BLaER1 treated with 17β-estradiol and CSF1 and Interleukin-3, amounts not matched to agents 10 nM and 100 nM (cell line): ENCODE results near the gene SPHK1.

ENCODE experiments used
- H3K27ac ChIP-seq, 11 experiments: shearing (Covaris generic); formaldehyde crosslinking; 2 replicates each; pipeline ENCODE4 v1.8.1; 2022
- H3K27me3 ChIP-seq, 11 experiments: shearing (Covaris generic); formaldehyde crosslinking; 2 replicates each; pipeline ENCODE4 v1.8.1; 2022
- H3K36me3 ChIP-seq, 11 experiments: shearing (Covaris generic); formaldehyde crosslinking; 2 replicates each; pipeline ENCODE4 v1.8.1; 2022
- H3K4me1 ChIP-seq, 10 experiments: shearing (Covaris generic); formaldehyde crosslinking; 2 replicates each; pipeline ENCODE4 v1.8.1; 2022
- H3K4me2 ChIP-seq, 11 experiments: shearing (Covaris generic); formaldehyde crosslinking; 2 replicates each; pipeline ENCODE4 v1.8.1; 2022
- H3K4me3 ChIP-seq, 10 experiments: shearing (Covaris generic); formaldehyde crosslinking; 2 replicates each; pipeline ENCODE4 v1.8.1; 2022
- H3K9ac ChIP-seq, 11 experiments: shearing (Covaris generic); formaldehyde crosslinking; 2 replicates each; pipeline ENCODE4 v1.8.1; 2022
- H3K9me3 ChIP-seq, 11 experiments: shearing (Covaris generic); formaldehyde crosslinking; replicated peaks in 1 of 11; 2 replicates each; pipeline ENCODE4 v1.8.1; 2022
- H4K20me1 ChIP-seq, 11 experiments: shearing (Covaris generic); formaldehyde crosslinking; 2 replicates each; pipeline ENCODE4 v1.8.1; 2022
- Cebpa-rat ChIP-seq, 11 experiments: shearing (Covaris generic); IDR thresholded peaks; 2 replicates each; pipeline ENCODE4 v1.8.1; 2022

The SPHK1 gene

GRCh38 chr17:76435751-76436150 lies 51.3 kb downstream of the SPHK1 start:
- Histone ChIP-seq H4K20me1 (peaks cover 60 to 100% (median 86%) of the 10 kb centered on the region in 11 experiments; a peak in 21 of 22 replicates), H3K27me3 (no peaks in the 10 kb centered on the region), H3K4me1 (peaks cover 17 to 51% (median 25%) of the 10 kb centered on the region in 10 experiments), H3K9me3 (no peaks in the 10 kb centered on the region), H3K27ac (no peak overlapping the region), H3K4me2 (no peak overlapping the region), H3K36me3 (peaks cover 0 to 28% (median 9%) of the 10 kb centered on the region in 11 experiments; a peak in 8 of 22 replicates), H3K9ac (no peak overlapping the region), H3K4me3 (no peak overlapping the region)
- no peak for TF ChIP-seq Cebpa-rat (IDR thresholded peaks at IDR 0.05)
